ENCODE results near the gene BMPER.

The BMPER gene

GRCh38 chr7:33873981-33874750 lies 31.2 kb upstream of the BMPER start:
- Histone ChIP-seq H3K9ac (ENCODE audit: insufficient read length) (peak overlapping the region; percentile 65), H3K4me3 (peak overlapping the region; percentile 70), H3K9me3 (ENCODE audit: low read depth, low read length) (no peaks in the 10 kb centered on the region), H3K27ac (peak overlapping the region; percentile 85), H3K36me3 (ENCODE audit: insufficient read depth, low read length) (no peaks in the 10 kb centered on the region)
- DNase-seq (ENCODE audit: low read depth, low spot score), result no peak
- TF ChIP-seq POLR2AphosphoS5 (IDR thresholded peaks at IDR 0.05; ENCODE audit: borderline replicate concordance, low read depth, low read length), result no peak
- no peak for TF ChIP-seq FOXP2 (optimal IDR thresholded peaks at IDR 0.05; ENCODE audit: control extremely low read depth, extremely low read length, insufficient read depth)
- no peak for TF ChIP-seq EZH2 (IDR thresholded peaks at IDR 0.05)

DNA sequence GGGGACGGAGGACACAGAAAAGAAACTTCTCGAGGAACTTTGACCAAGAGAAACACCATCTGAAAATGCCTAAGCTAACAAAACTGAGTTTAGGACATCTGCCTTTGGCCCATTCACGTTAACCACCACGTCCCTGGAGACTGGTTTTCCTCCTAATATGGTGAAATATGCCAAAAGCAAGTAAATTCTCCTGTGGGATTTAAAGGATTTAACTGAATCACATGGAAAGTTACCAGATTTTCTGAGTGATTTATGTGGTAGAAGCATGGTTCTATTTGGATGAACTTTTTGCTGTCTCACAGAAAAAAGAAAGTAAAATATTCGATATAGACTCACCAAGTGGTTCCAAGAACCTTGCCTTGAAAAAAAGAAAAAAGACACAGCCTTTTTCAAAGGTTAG lies 30.4 kb upstream of the BMPER start:
- TF ChIP-seq POLR2AphosphoS5 (IDR thresholded peaks at IDR 0.05; ENCODE audit: borderline replicate concordance, low read depth, low read length) (no peak; the same call in 1 of the 2 replicates), EZH2 (IDR thresholded peaks at IDR 0.05) (no peak), FOXP2 (optimal IDR thresholded peaks at IDR 0.05; ENCODE audit: control extremely low read depth, extremely low read length, insufficient read depth) (no peak)
- no peaks in the 10 kb centered on the region for H3K9me3 ChIP-seq (ENCODE audit: low read depth, low read length)
- H3K36me3 ChIP-seq (ENCODE audit: insufficient read depth, low read length), result no peaks in the 10 kb centered on the region
- peak overlapping the region; percentile 85 for H3K27ac ChIP-seq
- DNase-seq (ENCODE audit: low read depth, low spot score), result no peak
- peak overlapping the region; percentile 70 for H3K4me3 ChIP-seq
- peak overlapping the region; percentile 65 for H3K9ac ChIP-seq (ENCODE audit: insufficient read length)

GRCh38 chr7:33876596-33877274 lies 28.6 kb upstream of the BMPER start:
- no peak for DNase-seq (ENCODE audit: low read depth, low spot score)
- Histone ChIP-seq H3K27ac (peak overlapping the region; percentile 60), H3K36me3 (ENCODE audit: insufficient read depth, low read length) (no peaks in the 10 kb centered on the region), H3K9ac (ENCODE audit: insufficient read length) (no peak overlapping the region), H3K9me3 (ENCODE audit: low read depth, low read length) (no peaks in the 10 kb centered on the region), H3K4me3 (0 out of 2 replicates have a peak overlapping the region, but pooled peaks have one; percentile 14)
- TF ChIP-seq FOXP2 (optimal IDR thresholded peaks at IDR 0.05; ENCODE audit: control extremely low read depth, extremely low read length, insufficient read depth), result no peak
- TF ChIP-seq EZH2 (IDR thresholded peaks at IDR 0.05), result no peak
- TF ChIP-seq POLR2AphosphoS5 (IDR thresholded peaks at IDR 0.05; ENCODE audit: borderline replicate concordance, low read depth, low read length), result no peak

DNA sequence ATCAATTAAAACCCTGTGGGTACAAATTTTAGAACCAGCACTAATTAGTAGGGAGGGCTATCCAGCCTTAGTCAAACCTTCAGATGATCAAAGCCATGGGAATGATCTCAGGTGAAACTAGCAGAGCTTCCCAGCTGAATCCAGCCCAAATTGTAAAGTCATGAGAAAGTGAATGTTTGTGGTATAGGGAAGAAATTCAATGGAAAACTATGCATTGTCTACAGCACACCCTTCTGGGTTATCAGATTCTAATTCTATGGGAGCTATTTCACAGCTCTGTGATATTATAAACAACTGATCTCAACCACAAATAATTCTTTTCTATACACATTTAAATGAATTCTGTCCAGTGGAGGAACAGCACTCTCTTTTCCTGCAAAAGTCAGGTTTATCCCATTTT lies 24.6 kb upstream of the BMPER start:
- TF ChIP-seq EZH2 (IDR thresholded peaks at IDR 0.05) (no peak), POLR2AphosphoS5 (IDR thresholded peaks at IDR 0.05; ENCODE audit: borderline replicate concordance, low read depth, low read length) (no peak), FOXP2 (optimal IDR thresholded peaks at IDR 0.05; ENCODE audit: control extremely low read depth, extremely low read length, insufficient read depth) (no peak)
- H3K36me3 ChIP-seq (ENCODE audit: insufficient read depth, low read length), result no peaks in the 10 kb centered on the region
- H3K9ac ChIP-seq (ENCODE audit: insufficient read length), result no peak overlapping the region
- H3K4me3 ChIP-seq, result no peak overlapping the region
- no peak overlapping the region for H3K27ac ChIP-seq
- no peaks in the 10 kb centered on the region for H3K9me3 ChIP-seq (ENCODE audit: low read depth, low read length)
- DNase-seq (ENCODE audit: low read depth, low spot score), result no peak

DNA sequence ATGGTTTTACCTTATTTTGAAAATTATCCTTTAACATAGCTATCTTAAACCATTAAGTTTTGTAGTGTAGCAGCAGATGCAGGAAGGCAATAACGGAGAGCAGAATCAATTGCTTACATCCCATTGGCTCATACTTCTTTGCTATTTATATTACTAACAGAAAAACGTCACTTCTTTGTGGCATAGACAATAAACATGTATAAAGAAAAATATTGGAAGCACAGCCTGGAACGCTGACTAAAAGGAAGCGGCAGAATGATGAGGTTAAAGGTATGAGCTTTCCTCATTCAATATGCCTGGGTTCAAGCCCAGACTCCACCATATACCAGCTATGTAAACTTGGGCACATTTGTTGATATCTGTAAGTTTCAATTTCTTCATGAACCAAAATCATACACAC lies 24.0 kb upstream of the BMPER start:
- H3K36me3 ChIP-seq (ENCODE audit: insufficient read depth, low read length), result no peaks in the 10 kb centered on the region
- no peak overlapping the region for H3K27ac ChIP-seq
- DNase-seq (ENCODE audit: low read depth, low spot score), result no peak
- TF ChIP-seq FOXP2 (optimal IDR thresholded peaks at IDR 0.05; ENCODE audit: control extremely low read depth, extremely low read length, insufficient read depth) (no peak), EZH2 (IDR thresholded peaks at IDR 0.05) (no peak), POLR2AphosphoS5 (IDR thresholded peaks at IDR 0.05; ENCODE audit: borderline replicate concordance, low read depth, low read length) (no peak)
- H3K9me3 ChIP-seq (ENCODE audit: low read depth, low read length), result no peaks in the 10 kb centered on the region
- no peak overlapping the region for H3K9ac ChIP-seq (ENCODE audit: insufficient read length)
- no peak overlapping the region for H3K4me3 ChIP-seq

GRCh38 chr7:33882040-33882837 lies 23.1 kb upstream of the BMPER start:
- no peaks in the 10 kb centered on the region for H3K36me3 ChIP-seq (ENCODE audit: insufficient read depth, low read length)
- H3K4me3 ChIP-seq, result no peak overlapping the region
- H3K9me3 ChIP-seq (ENCODE audit: low read depth, low read length), result no peaks in the 10 kb centered on the region
- no peak for DNase-seq (ENCODE audit: low read depth, low spot score)
- TF ChIP-seq POLR2AphosphoS5 (IDR thresholded peaks at IDR 0.05; ENCODE audit: borderline replicate concordance, low read depth, low read length), result no peak
- TF ChIP-seq FOXP2 (optimal IDR thresholded peaks at IDR 0.05; ENCODE audit: control extremely low read depth, extremely low read length, insufficient read depth), result no peak
- TF ChIP-seq EZH2 (IDR thresholded peaks at IDR 0.05), result no peak
- no peak overlapping the region for H3K9ac ChIP-seq (ENCODE audit: insufficient read length)
- H3K27ac ChIP-seq, result no peak overlapping the region

DNA sequence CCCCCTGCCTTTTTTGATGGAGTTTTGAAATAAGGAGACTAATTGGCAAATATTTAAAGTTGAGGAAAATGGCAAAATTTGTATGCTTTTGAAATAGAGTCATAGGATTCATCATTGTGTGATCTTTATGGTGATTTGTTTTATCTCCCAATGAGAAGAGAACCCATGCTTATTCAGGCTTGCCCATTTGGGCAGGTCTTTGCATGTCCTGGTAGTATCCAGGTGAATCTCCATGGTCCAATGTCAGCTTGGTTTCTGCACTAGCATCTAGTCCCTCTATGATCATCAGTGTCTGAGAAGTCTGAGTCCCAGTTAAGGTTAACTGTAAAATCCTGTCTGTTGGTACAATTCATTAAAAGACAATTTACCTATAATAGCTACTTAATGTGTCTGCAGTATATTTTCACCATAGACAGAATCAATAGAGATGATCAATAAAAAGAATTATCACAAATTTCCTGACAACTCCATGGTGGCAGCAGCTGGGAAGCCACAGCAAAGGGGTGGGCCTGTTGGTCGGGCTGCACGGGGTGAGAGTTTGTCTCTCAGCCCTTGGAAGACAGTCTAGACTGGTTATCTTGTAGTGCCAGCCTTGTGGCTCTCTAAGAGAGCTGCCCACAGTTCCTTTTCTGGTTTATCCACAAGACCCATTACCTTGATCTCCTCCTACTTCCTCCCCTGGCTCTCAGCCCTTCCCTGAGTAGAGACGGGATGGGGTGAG lies 22.2 kb upstream of the BMPER start:
- DNase-seq (ENCODE audit: low read depth, low spot score), result no peak
- TF ChIP-seq POLR2AphosphoS5 (IDR thresholded peaks at IDR 0.05; ENCODE audit: borderline replicate concordance, low read depth, low read length) (no peak), FOXP2 (optimal IDR thresholded peaks at IDR 0.05; ENCODE audit: control extremely low read depth, extremely low read length, insufficient read depth) (no peak), EZH2 (IDR thresholded peaks at IDR 0.05) (no peak)
- Histone ChIP-seq H3K9me3 (ENCODE audit: low read depth, low read length) (no peaks in the 10 kb centered on the region), H3K36me3 (ENCODE audit: insufficient read depth, low read length) (no peaks in the 10 kb centered on the region), H3K9ac (ENCODE audit: insufficient read length) (no peak overlapping the region), H3K4me3 (no peak overlapping the region), H3K27ac (no peak overlapping the region)

Measured in SK-N-MC (cell line).